Measurements from ENCODE around the gene TMEM8B.
A peak's percentile ranks its signal among the peaks of the same experiment; 100 is the strongest.

The TMEM8B gene

GRCh38 chr9:35856206-35856605, 27.2 kb downstream of the TMEM8B start:
- DNase-seq (ENCODE audit: low read depth), result no peak
- TF ChIP-seq CTCF (IDR thresholded peaks at IDR 0.05; ENCODE audit: insufficient read depth, low read depth, low read length, missing control alignments), result no peak
- no peak overlapping the region for H3K4me3 ChIP-seq (ENCODE audit: low read length)

- no peak overlapping the region for H3K4me3 ChIP-seq (ENCODE audit: low read length)
- DNase-seq (ENCODE audit: low read depth), result no peak
- no peak for TF ChIP-seq CTCF (IDR thresholded peaks at IDR 0.05; ENCODE audit: insufficient read depth, low read depth, low read length, missing control alignments)
Measured at GRCh38 chr9:35856882-35857281, 27.9 kb downstream of the TMEM8B start.

GRCh38 chr9:35858458-35858857, 29.4 kb downstream of the TMEM8B start:
- TF ChIP-seq CTCF (IDR thresholded peaks at IDR 0.05; ENCODE audit: insufficient read depth, low read depth, low read length, missing control alignments), result no peak
- DNase-seq (ENCODE audit: low read depth), result no peak
- H3K4me3 ChIP-seq (ENCODE audit: low read length), result no peak overlapping the region

- peak; percentile 27 for DNase-seq (ENCODE audit: low read depth)
- TF ChIP-seq CTCF (IDR thresholded peaks at IDR 0.05; ENCODE audit: insufficient read depth, low read depth, low read length, missing control alignments), result no peak
- H3K4me3 ChIP-seq (ENCODE audit: low read length), result no peak overlapping the region
Measured at GRCh38 chr9:35859310-35859989, 30.4 kb downstream of the TMEM8B start.

GRCh38 chr9:35859990-35860339, 30.9 kb downstream of the TMEM8B start:
- no peak for DNase-seq (ENCODE audit: low read depth)
- H3K4me3 ChIP-seq (ENCODE audit: low read length), result no peak overlapping the region
- no peak for TF ChIP-seq CTCF (IDR thresholded peaks at IDR 0.05; ENCODE audit: insufficient read depth, low read depth, low read length, missing control alignments)

GRCh38 chr9:35861161-35861897, 32.3 kb downstream of the TMEM8B start:
- no peak for TF ChIP-seq CTCF (IDR thresholded peaks at IDR 0.05; ENCODE audit: insufficient read depth, low read depth, low read length, missing control alignments)
- no peak for DNase-seq (ENCODE audit: low read depth)
- no peak overlapping the region for H3K4me3 ChIP-seq (ENCODE audit: low read length)

- DNase-seq (ENCODE audit: low read depth), result no peak
- no peak overlapping the region for H3K4me3 ChIP-seq (ENCODE audit: low read length)
- TF ChIP-seq CTCF (IDR thresholded peaks at IDR 0.05; ENCODE audit: insufficient read depth, low read depth, low read length, missing control alignments), result no peak
Measured at GRCh38 chr9:35862328-35862727, 33.3 kb downstream of the TMEM8B start.
